ENCODE data around the gene CNNM2. TPM values are rescaled to one million over a fixed set of nuclear protein-coding genes. Genes with fewer than 3 reads are reported as not detected.
"Not testable (repeated sequence)": the region's sequence is repeated elsewhere in the genome, so short reads cannot be mapped to it uniquely, and the experiment has no call there.

Gene CNNM2
- total RNA-seq, 2 donors from 2014 or later = 9.0 to 10.9 TPM

- H3K4me1 Mint-ChIP-seq (ENCODE audit: low read depth) = no peaks in the 10 kb centered on the region
- no peaks in the 10 kb centered on the region for H3K9me3 Mint-ChIP-seq
- H3K27me3 Mint-ChIP-seq (ENCODE audit: low read depth) = no peaks in the 10 kb centered on the region
- no peak overlapping the region for H3K27ac Mint-ChIP-seq
- no peak overlapping the region for H3K4me3 Mint-ChIP-seq
- ATAC-seq (replicated peaks in 1 of 2) (no peak), DNase-seq (no peak)
- no peaks in the 10 kb centered on the region for H3K36me3 Mint-ChIP-seq (ENCODE audit: insufficient read depth in 2 of 2)
Observed at GRCh38 chr10:102906507-102906906, 11.6 kb upstream of the CNNM2 start.

- no peaks in the 10 kb centered on the region for H3K9me3 Mint-ChIP-seq
- no peak overlapping the region for H3K27ac Mint-ChIP-seq
- ATAC-seq (replicated peaks in 1 of 2) (no peak), DNase-seq (no peak)
- H3K4me1 Mint-ChIP-seq (ENCODE audit: low read depth) = peaks cover 22% of the 10 kb centered on the region
- peaks cover 15% of the 10 kb centered on the region for H3K27me3 Mint-ChIP-seq (ENCODE audit: low read depth)
- H3K4me3 Mint-ChIP-seq = no peak overlapping the region
- H3K36me3 Mint-ChIP-seq (ENCODE audit: insufficient read depth in 2 of 2) = peaks cover 0 to 3% of the 10 kb centered on the region in 2 donors
Observed at GRCh38 chr10:102914781-102915180, 3.3 kb upstream of the CNNM2 start.

DNA sequence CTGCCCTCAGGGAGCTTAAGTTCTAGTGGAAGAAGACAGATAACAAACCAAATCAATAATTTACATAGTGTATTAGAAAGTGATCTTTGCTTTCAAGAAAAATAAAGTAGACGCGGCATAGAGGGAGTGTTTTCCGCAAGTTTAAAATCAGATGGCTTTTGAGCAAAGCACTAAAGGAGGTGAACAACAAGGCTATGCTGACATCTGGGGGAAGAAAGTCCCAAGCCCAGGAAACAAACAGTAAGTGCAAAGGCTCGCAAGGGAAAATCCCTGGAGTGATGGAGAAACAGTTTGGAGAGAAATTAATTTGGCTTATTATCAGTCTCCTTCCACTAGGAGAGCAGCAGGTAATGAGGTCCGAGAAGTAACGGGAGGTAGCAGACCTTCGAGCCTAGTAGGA, 1.9 kb upstream of the CNNM2 start:
- peak overlapping the region; percentile 2 for H3K27ac Mint-ChIP-seq

GRCh38 chr10:102917314-102917961, 656 bp upstream of the CNNM2 start:
- peak; percentile 58 to 65 for ATAC-seq (replicated peaks in 1 of 2)
- H3K27me3 Mint-ChIP-seq (ENCODE audit: low read depth) = peaks cover 15% of the 10 kb centered on the region
- H3K4me1 Mint-ChIP-seq (ENCODE audit: low read depth) = peaks cover 48% of the 10 kb centered on the region

More for the DNA sequence above, 1.9 kb upstream of the CNNM2 start:
- no peak for DNase-seq
- H3K36me3 Mint-ChIP-seq (ENCODE audit: insufficient read depth in 2 of 2) = peaks cover 0 to 3% of the 10 kb centered on the region in 2 donors
- ATAC-seq (replicated peaks in 1 of 2) = no peak
- H3K4me3 Mint-ChIP-seq = peak overlapping the region; percentile 78 to 94
- H3K9me3 Mint-ChIP-seq = no peaks in the 10 kb centered on the region
- peaks cover 15% of the 10 kb centered on the region for H3K27me3 Mint-ChIP-seq (ENCODE audit: low read depth)
- H3K4me1 Mint-ChIP-seq (ENCODE audit: low read depth) = peaks cover 36% of the 10 kb centered on the region

GRCh38 chr10:102918817-102919245, 737 bp downstream of the CNNM2 start:
- Mint-ChIP-seq H3K4me1 (ENCODE audit: low read depth) (peaks cover 61% of the 10 kb centered on the region), H3K4me3 (peak overlapping the region; percentile 94 to 97), H3K36me3 (ENCODE audit: insufficient read depth in 2 of 2) (peaks cover 0 to 3% of the 10 kb centered on the region in 2 donors), H3K27ac (no peak overlapping the region), H3K27me3 (ENCODE audit: low read depth) (peaks cover 10% of the 10 kb centered on the region), H3K9me3 (no peaks in the 10 kb centered on the region)
- ATAC-seq (replicated peaks in 1 of 2) (peak in 1 of 2 donors; percentile 5), DNase-seq (peak; percentile 56 to 66)

More at GRCh38 chr10:102917314-102917961, 656 bp upstream of the CNNM2 start:
- no peaks in the 10 kb centered on the region for H3K9me3 Mint-ChIP-seq
- peak overlapping the region; percentile 94 to 97 for H3K4me3 Mint-ChIP-seq
- peak; percentile 87 to 89 for DNase-seq
- peaks cover 0 to 3% of the 10 kb centered on the region in 2 donors for H3K36me3 Mint-ChIP-seq (ENCODE audit: insufficient read depth in 2 of 2)
- peak overlapping the region; percentile 78 for H3K27ac Mint-ChIP-seq

GRCh38 chr10:102919246-102919959, 1.3 kb downstream of the CNNM2 start:
- Mint-ChIP-seq H3K27ac (no peak overlapping the region), H3K9me3 (no peaks in the 10 kb centered on the region), H3K4me1 (ENCODE audit: low read depth) (peaks cover 64% of the 10 kb centered on the region), H3K4me3 (peak overlapping the region; percentile 94 to 97), H3K27me3 (ENCODE audit: low read depth) (peaks cover 7% of the 10 kb centered on the region), H3K36me3 (ENCODE audit: insufficient read depth in 2 of 2) (peaks cover 0 to 3% of the 10 kb centered on the region in 2 donors)
- no peak for ATAC-seq (replicated peaks in 1 of 2)
- peak; percentile 28 for DNase-seq

DNA sequence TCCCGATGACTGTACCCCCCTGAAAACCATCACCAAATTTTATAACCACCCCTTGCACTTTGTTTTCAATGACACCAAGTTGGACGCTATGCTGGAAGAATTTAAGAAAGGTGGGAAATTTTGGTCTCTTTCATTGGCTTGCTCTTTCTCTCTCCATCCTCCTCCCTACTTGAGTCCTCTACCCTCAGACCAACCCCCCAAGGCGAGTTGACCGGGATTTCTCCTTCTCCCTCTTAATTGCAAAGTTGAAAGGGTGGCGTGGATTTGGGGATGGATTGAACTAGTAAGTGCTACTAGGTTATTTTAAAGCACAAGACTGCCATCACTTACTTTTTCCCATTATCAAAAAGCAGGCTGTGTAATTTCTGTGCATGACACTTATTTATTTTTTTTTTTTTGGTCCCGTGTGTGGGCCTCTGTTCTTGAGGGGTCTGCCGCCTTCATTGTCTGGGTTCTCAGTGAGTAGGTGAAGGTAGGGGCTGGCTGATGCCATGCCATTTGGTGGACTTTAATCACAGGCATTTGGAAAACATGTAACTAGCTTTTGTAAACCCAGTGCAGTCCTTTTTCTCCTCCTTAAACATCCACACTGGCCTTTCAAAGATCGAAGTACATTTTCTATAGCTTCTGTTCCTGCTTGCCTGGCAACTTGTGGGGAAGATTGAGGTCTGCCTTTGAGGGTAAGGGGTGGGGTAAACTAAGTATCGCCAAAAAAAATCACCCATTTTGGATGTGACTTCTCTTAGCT, 2.1 kb downstream of the CNNM2 start:
- Mint-ChIP-seq H3K4me3 (peak overlapping the region; percentile 94 to 97), H3K36me3 (ENCODE audit: insufficient read depth in 2 of 2) (peaks cover 0 to 3% of the 10 kb centered on the region in 2 donors), H3K27me3 (ENCODE audit: low read depth) (peaks cover 7% of the 10 kb centered on the region), H3K4me1 (ENCODE audit: low read depth) (peaks cover 64% of the 10 kb centered on the region), H3K27ac (peak overlapping the region; percentile 6), H3K9me3 (no peaks in the 10 kb centered on the region)
- ATAC-seq (replicated peaks in 1 of 2) (no peak), DNase-seq (no peak)

DNA sequence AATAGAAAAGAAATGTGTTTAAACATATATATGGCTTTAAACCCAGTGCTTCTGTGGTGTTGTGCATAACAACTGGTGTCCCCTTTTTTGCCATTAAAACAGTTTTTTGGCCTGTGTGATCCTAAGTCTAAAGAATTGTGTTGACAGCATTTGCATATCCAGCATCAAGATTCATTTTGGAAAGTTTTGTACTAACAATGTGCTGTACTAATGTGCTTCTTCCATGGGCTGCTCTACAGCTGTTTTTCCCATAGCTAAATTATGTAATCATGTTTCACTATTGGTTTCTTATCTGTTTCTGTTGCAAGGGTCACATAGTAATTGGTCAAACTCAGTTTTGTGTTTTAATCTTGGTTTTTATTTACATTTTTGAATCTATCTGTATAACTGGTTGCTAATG, 5.5 kb downstream of the CNNM2 start:
- Mint-ChIP-seq H3K36me3 (ENCODE audit: insufficient read depth in 2 of 2) (peaks cover 0 to 3% of the 10 kb centered on the region in 2 donors), H3K4me3 (peak overlapping the region; percentile 13 to 38), H3K9me3 (no peaks in the 10 kb centered on the region), H3K4me1 (ENCODE audit: low read depth) (peaks cover 60% of the 10 kb centered on the region), H3K27ac (no peak overlapping the region), H3K27me3 (ENCODE audit: low read depth) (no peaks in the 10 kb centered on the region)
- DNase-seq = no peak
- ATAC-seq (replicated peaks in 1 of 2) = no peak

DNA sequence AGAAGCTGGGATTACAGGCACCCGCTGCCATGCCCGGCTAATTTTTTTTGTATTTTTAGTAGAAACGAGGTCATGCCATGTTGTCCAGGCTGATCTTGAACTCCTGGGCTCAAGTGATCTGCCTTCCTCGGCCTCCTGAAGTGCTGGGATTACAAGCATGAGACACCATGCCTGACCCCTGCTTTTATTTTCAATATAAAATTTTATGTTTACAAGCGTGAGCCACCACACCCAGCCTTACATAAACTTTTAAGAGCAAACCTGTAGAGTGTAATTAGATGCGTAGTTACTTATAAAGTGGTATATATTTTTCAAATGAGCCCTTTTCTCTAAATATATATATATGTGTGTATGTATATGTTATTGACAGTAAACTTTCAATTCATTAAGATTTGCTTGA, 8.7 kb downstream of the CNNM2 start:
- H3K27ac Mint-ChIP-seq = no peak overlapping the region

DNA sequence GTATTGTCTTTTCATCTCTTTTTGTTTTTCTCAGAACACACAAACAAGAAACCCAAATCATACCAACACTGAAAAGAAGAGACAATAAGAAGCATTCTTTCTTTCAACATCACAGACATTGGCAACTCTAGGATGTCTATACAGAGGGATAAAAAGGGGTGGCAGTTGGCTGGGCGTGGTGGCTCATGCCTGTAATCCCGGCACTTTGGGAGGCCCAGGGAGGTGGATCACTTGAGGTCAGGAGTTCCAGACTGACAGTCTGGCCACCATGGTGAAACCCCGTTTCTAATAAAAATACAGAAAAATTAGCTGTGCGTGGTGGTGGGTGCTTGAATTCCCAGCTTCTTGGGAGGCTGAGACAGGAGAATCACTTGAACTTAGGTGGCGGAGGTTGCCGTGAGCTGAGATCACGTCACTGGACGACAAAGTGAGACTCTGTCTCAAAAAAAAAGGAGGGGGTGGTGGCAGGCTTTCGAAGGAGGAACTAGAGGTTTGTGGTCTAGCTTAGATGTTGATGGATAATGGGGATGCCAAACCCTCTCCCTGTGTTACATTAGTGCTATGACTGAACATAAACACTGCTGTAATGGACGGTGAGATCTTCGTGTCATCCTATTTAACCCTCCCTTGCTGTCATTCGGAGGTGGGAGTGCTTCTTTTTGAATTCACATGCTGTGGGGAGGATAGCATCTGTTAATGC, 9.4 kb downstream of the CNNM2 start:
- Mint-ChIP-seq H3K4me1 (ENCODE audit: low read depth) (peaks cover 26% of the 10 kb centered on the region), H3K36me3 (ENCODE audit: insufficient read depth in 2 of 2) (peaks cover 0 to 3% of the 10 kb centered on the region in 2 donors), H3K27me3 (ENCODE audit: low read depth) (no peaks in the 10 kb centered on the region), H3K9me3 (no peaks in the 10 kb centered on the region), H3K4me3 (peak overlapping the region in 1 of 2 donors; percentile 11), H3K27ac (no peak overlapping the region)
- DNase-seq (peak in 1 of 2 donors; percentile 12), ATAC-seq (replicated peaks in 1 of 2) (peak; percentile 51 to 81)

More for the DNA sequence above, 8.7 kb downstream of the CNNM2 start:
- Mint-ChIP-seq H3K9me3 (no peaks in the 10 kb centered on the region), H3K4me3 (no peak overlapping the region), H3K36me3 (ENCODE audit: insufficient read depth in 2 of 2) (peaks cover 0 to 3% of the 10 kb centered on the region in 2 donors), H3K4me1 (ENCODE audit: low read depth) (peaks cover 32% of the 10 kb centered on the region), H3K27me3 (ENCODE audit: low read depth) (no peaks in the 10 kb centered on the region)
- DNase-seq (no peak), ATAC-seq (replicated peaks in 1 of 2) (no peak)

- not testable (repeated sequence) for H3K4me3 Mint-ChIP-seq; H3K9me3 Mint-ChIP-seq; H3K36me3 Mint-ChIP-seq (ENCODE audit: insufficient read depth in 2 of 2); ATAC-seq (replicated peaks in 1 of 2); H3K27ac Mint-ChIP-seq; H3K27me3 Mint-ChIP-seq (ENCODE audit: low read depth); DNase-seq
- H3K4me1 Mint-ChIP-seq (ENCODE audit: low read depth) = peaks cover 17% of the 10 kb centered on the region
Observed at GRCh38 chr10:102928442-102928841, 10.3 kb downstream of the CNNM2 start.

- Mint-ChIP-seq H3K4me3 (no peak overlapping the region), H3K27ac (no peak overlapping the region), H3K36me3 (ENCODE audit: insufficient read depth in 2 of 2) (peaks cover 0 to 5% of the 10 kb centered on the region in 2 donors), H3K9me3 (no peaks in the 10 kb centered on the region), H3K27me3 (ENCODE audit: low read depth) (no peaks in the 10 kb centered on the region), H3K4me1 (ENCODE audit: low read depth) (peaks cover 14% of the 10 kb centered on the region)
- DNase-seq (no peak), ATAC-seq (replicated peaks in 1 of 2) (no peak)
Observed at GRCh38 chr10:102930720-102931119, 12.6 kb downstream of the CNNM2 start.
